Mesodermal cell (in vitro differentiated cells): ENCODE measurements around the gene TMEM134.
"Not testable (repeated sequence)": the region's sequence is repeated elsewhere in the genome, so short reads cannot be mapped to it uniquely, and the experiment has no call there.

Experiments used
- H3K27ac ChIP-seq: 2 replicates; pipeline ENCODE4 v1.7.0; 2013; ENCODE audit warnings: mild to moderate bottlenecking, low read depth, low read length, moderate library complexity; ENCODE audit not compliant: severe bottlenecking
- H3K36me3 ChIP-seq: 2 replicates; pipeline ENCODE4 v1.7.1; 2013; ENCODE audit warnings: mild to moderate bottlenecking, low read length, moderate library complexity; ENCODE audit not compliant: control insufficient read depth, insufficient read depth
- H3K4me1 ChIP-seq: one replicate; pipeline ENCODE4 v1.7.1; 2013; ENCODE audit warnings: mild to moderate bottlenecking, low read length; ENCODE audit not compliant: insufficient read depth, control insufficient read depth, poor library complexity, severe bottlenecking
- H3K4me3 ChIP-seq: 2 replicates; pipeline ENCODE4 v1.7.0; 2013; ENCODE audit warnings: low read length, control low read depth, mild to moderate bottlenecking; ENCODE audit not compliant: insufficient read depth, poor library complexity, severe bottlenecking; ENCODE audit errors: extremely low read depth
- H3K9me3 ChIP-seq: 2 replicates; pipeline ENCODE4 v1.7.1; 2013; ENCODE audit warnings: mild to moderate bottlenecking, low read length, moderate library complexity; ENCODE audit not compliant: control insufficient read depth
- WGBS, 2 experiments: methylation state at CpG; one replicate each; pipeline ENCODE4 v1.1.5; 2013; ENCODE audit warnings: missing lambda C conversion rate in 2 of 2; ENCODE audit not compliant: insufficient coverage in 2 of 2; 5-methylcytosine and 5-hydroxymethylcytosine counted together

Gene TMEM134

GRCh38 chr11:67433536-67434394, 35.3 kb downstream of the TMEM134 start:
- 97 to 98% methylated on average over 19 to 20 of the region's 22 CpGs for WGBS, 2 experiments
- Histone ChIP-seq H3K4me1 (peaks cover 12% of the 10 kb centered on the region), H3K4me3 (no peak overlapping the region), H3K9me3 (no peaks in the 10 kb centered on the region), H3K36me3 (peaks cover 70% of the 10 kb centered on the region), H3K27ac (no peak overlapping the region)

GRCh38 chr11:67432655-67433349, 36.2 kb downstream of the TMEM134 start:
- H3K36me3 ChIP-seq, result peaks cover 60% of the 10 kb centered on the region

GRCh38 chr11:67431346-67432249, 37.5 kb downstream of the TMEM134 start:
- Histone ChIP-seq H3K4me3 (no peak overlapping the region), H3K9me3 (no peaks in the 10 kb centered on the region), H3K27ac (no peak overlapping the region), H3K36me3 (peaks cover 54% of the 10 kb centered on the region), H3K4me1 (peaks cover 8% of the 10 kb centered on the region)
- WGBS, 2 experiments, result 97 to 98% methylated on average over 15 of the region's 24 CpGs

More at GRCh38 chr11:67432655-67433349, 36.2 kb downstream of the TMEM134 start:
- H3K4me3 ChIP-seq, result no peak overlapping the region
- no peak overlapping the region for H3K27ac ChIP-seq
- no peaks in the 10 kb centered on the region for H3K9me3 ChIP-seq
- 93 to 98% methylated on average over 14 to 19 of the region's 22 CpGs for WGBS, 2 experiments
- peaks cover 12% of the 10 kb centered on the region for H3K4me1 ChIP-seq

GRCh38 chr11:67429722-67430121, 39.3 kb downstream of the TMEM134 start:
- Histone ChIP-seq H3K36me3 (peaks cover 49% of the 10 kb centered on the region), H3K4me3 (no peak overlapping the region)

GRCh38 chr11:67429038-67429668, 39.9 kb downstream of the TMEM134 start:
- H3K36me3 ChIP-seq, result peaks cover 44% of the 10 kb centered on the region
- H3K9me3 ChIP-seq, result no peaks in the 10 kb centered on the region
- peaks cover 6% of the 10 kb centered on the region for H3K4me1 ChIP-seq
- WGBS, 2 experiments, result 66 to 91% methylated on average over 4 to 9 of the region's 12 CpGs
- peak overlapping the region; percentile 93 for H3K4me3 ChIP-seq
- no peak overlapping the region for H3K27ac ChIP-seq

More at GRCh38 chr11:67429722-67430121, 39.3 kb downstream of the TMEM134 start:
- 92 to 99% methylated on average over 8 to 9 of the region's 11 CpGs for WGBS, 2 experiments
- peaks cover 6% of the 10 kb centered on the region for H3K4me1 ChIP-seq
- H3K27ac ChIP-seq, result no peak overlapping the region
- no peaks in the 10 kb centered on the region for H3K9me3 ChIP-seq

DNA sequence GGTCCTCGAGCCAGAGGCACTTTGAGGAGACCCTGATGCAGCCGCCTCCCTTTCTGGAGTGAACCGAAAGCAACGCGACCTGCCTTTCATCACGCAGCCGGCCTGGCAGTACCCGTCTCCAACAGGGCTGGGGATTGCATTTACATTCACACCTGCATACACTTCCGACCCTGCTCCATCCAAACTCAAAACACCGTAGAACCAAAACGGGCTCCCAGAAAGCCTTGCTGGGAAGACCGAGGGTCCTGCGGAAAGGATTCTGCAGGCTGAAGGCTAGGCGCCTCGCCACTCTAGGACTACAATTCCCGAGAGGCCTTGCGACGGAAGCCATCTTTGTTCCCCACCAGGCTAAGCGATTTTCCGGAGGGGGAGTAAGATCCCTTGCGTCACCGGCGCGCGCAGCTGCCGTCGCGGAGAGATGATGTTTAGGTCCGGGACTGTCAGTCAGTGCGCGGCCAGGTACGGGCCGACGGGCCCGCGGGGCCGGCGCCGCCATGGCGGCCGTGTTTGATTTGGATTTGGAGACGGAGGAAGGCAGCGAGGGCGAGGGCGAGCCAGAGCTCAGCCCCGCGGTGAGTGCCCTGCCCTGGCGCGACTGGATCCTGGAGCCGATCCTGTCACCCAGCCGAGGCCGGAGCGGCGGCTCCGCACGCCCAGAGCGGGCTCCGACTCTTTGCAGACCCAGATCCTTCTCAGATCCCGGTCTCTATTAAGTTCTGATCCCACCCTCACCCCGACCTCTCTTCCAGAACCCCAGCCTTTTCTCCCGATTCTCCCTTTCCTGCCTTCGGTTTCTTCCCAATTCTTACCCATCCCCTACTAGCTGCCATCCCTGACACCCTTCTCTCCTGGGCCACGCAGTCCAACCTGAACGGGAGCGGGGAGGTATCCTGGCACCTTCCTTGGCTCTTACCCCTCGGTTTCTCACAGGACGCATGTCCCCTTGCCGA, 40.7 kb downstream of the TMEM134 start, which contains the start of gene RPS6KB2:
TSS of gene RPS6KB2 (plus strand) at position 443 of the 950 bp plus-strand sequence. CDS start at position 495, 52 bp downstream.
- WGBS, 2 experiments, result 6 to 7% methylated on average over 49 to 64 of the region's 68 CpGs

GRCh38 chr11:67427364-67427859, 41.6 kb downstream of the TMEM134 start:
- not testable (repeated sequence) for H3K9me3 ChIP-seq, H3K27ac ChIP-seq, H3K4me1 ChIP-seq
- 87 to 93% methylated on average over 12 to 17 of the region's 19 CpGs for WGBS, 2 experiments
- peaks cover 29% of the 10 kb centered on the region for H3K36me3 ChIP-seq
- peak overlapping the region; percentile 93 for H3K4me3 ChIP-seq

More for the DNA sequence above, 40.7 kb downstream of the TMEM134 start, which contains the start of gene RPS6KB2:
- Histone ChIP-seq H3K4me1 (peaks cover 6% of the 10 kb centered on the region), H3K4me3 (peak within 1 kb of the TSS; percentile 93), H3K36me3 (peaks cover 39% of the 10 kb centered on the region), H3K9me3 (no peaks in the 10 kb centered on the region), H3K27ac (peak within 1 kb of the TSS; percentile 10)

- Histone ChIP-seq H3K27ac (no peak overlapping the region), H3K4me3 (no peak overlapping the region), H3K9me3 (no peaks in the 10 kb centered on the region), H3K4me1 (peaks cover 10% of the 10 kb centered on the region), H3K36me3 (no peaks in the 10 kb centered on the region)
- WGBS, 2 experiments, result 95 to 96% methylated on average over 30 to 32 of the region's 34 CpGs
Observed at GRCh38 chr11:67423891-67424613, 45.0 kb downstream of the TMEM134 start.
